Measurements from ENCODE around the gene ABCG4.

- TF ChIP-seq, protein P1, sequence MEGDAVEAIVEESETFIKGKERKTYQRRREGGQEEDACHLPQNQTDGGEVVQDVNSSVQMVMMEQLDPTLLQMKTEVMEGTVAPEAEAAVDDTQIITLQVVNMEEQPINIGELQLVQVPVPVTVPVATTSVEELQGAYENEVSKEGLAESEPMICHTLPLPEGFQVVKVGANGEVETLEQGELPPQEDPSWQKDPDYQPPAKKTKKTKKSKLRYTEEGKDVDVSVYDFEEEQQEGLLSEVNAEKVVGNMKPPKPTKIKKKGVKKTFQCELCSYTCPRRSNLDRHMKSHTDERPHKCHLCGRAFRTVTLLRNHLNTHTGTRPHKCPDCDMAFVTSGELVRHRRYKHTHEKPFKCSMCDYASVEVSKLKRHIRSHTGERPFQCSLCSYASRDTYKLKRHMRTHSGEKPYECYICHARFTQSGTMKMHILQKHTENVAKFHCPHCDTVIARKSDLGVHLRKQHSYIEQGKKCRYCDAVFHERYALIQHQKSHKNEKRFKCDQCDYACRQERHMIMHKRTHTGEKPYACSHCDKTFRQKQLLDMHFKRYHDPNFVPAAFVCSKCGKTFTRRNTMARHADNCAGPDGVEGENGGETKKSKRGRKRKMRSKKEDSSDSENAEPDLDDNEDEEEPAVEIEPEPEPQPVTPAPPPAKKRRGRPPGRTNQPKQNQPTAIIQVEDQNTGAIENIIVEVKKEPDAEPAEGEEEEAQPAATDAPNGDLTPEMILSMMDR (IDR thresholded peaks at IDR 0.05), result no peak
- no peak for TF ChIP-seq POLR2A (IDR thresholded peaks at IDR 0.05)
Measured at GRCh38 chr11:119125821-119126220, 23.0 kb upstream of the ABCG4 start.

All from adrenal gland (tissue), 5 donors.